ENCODE measurements around the gene SF1.

Gene SF1

DNA sequence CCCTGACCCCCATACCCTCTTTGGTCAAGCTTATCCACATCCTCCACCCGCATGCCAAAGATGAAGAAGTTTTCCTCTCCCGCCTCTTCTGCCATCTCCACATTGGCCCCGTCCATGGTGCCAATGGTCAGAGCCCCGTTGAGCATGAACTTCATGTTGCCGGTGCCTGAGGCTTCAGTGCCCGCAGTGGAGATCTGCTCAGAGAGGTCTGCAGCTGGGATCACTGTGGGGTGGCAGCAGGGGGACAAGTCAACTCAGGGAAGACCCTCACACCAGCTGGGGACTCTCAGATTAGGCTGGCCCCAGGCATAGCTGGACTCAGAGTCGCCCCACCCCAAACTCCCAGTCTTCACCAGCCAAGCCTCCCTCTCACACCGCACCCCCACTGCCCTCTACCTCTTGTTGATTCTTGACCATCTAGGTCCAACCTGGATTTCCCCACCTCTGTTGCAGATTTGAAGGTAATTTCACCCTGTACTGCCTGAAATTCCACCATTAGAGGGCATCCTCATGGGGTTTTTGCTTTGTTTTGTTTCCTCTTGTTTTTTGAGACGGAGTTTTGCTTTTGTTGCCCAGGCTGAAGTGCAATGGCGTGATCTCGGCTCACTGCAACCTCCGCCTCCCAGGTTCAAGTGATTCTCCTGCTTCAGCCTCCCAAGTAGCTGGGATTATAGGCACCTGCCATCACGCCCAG lies 27.8 kb downstream of the SF1 start:
- DNase-seq: no peak

DNA sequence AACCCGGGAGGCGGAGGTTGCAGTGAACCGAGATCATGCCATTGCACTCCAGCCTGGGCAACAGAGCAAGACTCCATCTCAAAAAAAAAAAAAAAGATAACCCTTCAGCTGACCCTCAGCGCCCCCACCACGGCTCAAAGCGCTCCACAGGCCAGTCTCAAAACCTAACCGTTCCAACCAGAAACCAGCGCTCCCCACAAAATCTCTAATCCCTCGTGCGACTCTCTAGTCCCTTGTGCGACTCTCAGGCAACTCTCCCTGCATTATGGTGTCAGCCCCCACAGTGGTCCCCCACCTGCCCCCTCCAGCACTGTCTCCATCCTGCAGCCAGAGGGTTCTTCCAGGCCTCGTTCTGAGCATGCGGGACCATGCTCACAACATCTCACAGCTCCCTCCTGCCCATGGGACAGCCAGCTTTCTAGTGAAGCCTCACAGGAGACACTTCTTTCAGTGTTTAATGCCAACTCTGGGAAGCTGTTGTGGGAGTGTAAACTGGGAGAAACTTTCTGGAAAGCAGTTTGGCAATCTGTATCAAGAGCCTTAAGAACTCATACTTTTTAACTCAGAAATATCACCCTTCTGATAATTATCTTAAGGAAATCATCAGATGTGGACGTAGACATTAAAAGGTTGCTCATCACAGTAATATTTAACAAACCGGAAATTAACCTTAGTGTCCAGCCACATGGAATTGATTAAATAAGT lies 30.2 kb downstream of the SF1 start:
- DNase-seq: no peak

DNA sequence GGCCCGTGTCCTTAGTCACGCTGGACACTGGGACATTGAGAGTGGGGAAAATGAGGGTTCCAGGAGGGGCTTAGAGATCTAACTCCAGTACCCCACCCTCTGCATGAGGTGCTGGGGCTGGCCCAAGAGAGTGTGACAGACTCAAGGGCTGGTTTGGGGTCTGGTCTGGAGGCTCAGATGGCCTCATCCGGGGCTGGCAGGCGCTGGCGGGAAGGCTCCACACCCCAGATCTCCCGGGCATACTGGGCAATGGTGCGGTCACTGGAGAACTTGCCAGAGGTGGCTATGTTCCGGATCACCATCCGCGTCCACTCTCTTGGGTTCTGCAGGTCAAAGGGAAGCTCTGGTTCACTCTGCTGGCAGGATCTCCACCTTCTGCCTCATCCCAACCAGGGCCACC lies 31.9 kb downstream of the SF1 start:
- DNase-seq: no peak

DNA sequence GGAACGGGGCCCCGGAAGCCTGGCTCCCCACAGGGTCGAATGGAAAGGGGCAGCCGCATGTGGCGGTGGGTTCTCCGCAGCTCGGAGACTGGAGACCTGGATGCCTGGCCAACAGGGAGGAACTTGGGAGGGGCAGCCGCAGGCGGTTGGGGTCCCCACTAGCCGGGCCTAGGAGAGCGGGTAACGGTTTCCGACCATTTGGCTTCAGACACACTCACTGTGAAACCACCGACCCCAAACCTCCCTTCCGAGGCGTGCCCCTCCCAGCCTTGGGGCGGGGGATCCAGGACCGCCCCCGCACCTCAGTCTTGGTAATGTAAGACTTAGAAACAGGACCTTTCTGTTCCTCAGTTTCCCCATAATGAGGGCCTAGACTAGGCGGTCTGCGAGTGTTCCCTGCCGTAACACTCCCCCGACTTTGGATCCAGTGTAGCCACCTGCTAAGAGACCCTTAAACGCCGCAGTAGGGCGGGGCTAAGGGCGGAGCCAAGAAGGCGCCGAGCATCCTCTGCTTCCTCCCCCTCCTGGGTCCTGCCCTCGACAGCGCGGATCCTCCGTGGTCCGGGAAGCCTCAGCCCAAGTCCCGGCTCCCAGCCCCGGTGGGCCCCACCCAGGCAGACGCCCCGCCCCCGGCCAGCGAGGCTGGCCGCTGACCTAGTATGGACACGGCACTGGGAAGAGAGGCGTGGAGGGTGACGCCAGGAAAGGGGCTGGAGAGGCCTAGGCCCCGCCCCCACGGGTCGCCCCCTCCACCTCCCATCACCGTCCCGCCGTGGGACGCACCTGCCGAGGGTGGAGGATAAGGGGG lies 32.6 kb downstream of the SF1 start:
- peak in 29 of 51 donors; percentile 18 to 71 (median 48) for DNase-seq

DNA sequence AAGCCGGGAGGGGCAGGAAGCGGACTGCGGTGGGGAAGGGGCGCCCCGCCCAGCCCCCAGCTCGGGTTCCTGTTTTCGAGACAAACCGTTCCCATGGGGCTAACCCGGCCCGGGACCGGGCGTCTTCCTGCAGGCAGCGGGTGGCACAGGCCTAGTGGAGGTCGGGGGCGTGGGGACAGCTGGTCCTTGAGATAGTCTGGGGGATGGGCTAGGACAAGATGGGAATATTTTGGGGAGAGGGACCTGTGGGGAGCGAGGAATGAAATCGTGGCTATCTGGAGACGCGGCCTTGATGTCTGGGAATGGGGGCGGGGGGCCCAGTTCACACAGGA lies 33.2 kb downstream of the SF1 start:
- DNase-seq: peak in 27 of 51 donors; percentile 15 to 55 (median 35)

DNA sequence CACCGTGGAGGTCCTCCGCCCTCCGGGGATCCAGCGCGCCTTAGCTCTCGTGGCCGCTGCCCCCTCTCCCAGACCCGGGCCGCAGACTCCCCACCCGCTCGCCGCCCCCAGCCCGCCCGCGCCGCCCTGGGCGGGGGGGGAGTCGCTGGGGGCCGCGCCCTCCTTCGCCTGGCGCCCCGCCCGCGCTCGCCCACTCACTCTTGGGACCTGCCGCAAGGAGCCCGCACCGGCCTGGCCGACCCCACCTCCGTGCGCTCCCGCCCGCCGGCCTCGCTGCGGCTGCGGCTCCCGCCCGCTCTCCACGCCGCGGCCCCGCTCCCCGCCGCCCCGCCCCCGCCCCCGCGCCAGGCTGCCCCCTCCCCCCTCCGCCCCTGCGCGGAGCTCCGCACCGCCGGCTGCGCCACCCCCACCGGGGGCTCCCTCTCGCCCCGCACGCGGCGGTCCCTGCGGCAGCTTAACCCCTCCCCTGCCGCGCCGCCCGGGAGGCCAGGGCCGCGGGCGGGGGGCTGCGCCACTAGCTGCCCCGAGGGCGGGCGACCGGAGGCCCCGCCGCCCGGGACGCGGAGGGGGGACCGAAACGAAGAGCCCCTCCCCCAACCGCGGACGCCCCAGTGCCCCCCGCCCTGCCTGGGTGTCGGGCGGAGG lies 33.7 kb downstream of the SF1 start:
- peak in 1 of 51 donors; percentile 41 for DNase-seq

DNA sequence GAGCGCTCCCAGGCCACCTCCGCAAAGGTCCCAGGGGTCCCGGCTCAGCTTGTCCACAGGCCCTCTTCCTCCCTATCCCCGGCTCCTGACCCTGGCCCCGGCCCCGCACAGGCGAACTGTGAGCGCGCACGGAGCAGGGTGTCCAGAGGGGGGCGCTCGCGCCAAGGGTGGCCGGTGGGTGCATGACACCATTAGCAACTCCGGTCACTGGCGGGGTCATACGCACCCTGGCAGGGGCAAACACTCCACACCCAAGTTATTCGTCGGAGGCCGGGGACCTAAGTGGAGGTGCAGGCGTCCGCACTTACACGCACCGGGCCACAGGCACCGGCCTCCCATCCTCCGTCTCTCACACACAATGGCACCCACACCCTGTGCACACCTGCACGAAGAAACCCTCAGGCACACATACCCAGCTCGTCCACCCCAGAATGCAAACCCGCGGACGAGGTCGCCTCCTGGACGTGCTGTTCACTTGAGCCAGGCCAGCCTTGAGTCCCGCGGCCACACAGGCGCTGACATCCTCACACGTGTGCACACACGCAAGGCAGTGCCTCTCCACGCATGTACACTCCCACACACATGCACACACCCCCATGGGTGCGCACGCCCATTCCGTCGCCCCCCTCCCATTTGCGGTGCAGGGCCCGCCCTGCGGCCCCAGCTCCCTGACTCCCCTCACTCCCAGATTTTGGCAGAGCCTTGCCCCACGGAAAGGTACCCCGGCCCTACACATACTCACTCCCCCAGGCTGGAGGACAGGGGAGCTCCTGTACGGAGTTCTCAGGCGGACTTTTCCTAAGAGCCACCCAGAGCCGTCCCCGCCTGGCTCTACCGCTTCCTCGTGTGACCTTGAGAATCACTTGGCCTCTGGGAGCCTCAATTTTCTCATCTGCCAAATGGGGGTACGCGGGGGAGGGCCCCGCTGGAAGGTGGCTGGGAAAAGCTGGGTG lies 34.5 kb downstream of the SF1 start, which contains the start of gene RASGRP2:
Gene RASGRP2 (minus strand): TSS at position 552 of the 953 bp plus-strand sequence. CDS start 1,276 bp downstream, outside the sequence.
- DNase-seq: peak in 31 of 51 donors; percentile 16 to 67 (median 43)

DNA sequence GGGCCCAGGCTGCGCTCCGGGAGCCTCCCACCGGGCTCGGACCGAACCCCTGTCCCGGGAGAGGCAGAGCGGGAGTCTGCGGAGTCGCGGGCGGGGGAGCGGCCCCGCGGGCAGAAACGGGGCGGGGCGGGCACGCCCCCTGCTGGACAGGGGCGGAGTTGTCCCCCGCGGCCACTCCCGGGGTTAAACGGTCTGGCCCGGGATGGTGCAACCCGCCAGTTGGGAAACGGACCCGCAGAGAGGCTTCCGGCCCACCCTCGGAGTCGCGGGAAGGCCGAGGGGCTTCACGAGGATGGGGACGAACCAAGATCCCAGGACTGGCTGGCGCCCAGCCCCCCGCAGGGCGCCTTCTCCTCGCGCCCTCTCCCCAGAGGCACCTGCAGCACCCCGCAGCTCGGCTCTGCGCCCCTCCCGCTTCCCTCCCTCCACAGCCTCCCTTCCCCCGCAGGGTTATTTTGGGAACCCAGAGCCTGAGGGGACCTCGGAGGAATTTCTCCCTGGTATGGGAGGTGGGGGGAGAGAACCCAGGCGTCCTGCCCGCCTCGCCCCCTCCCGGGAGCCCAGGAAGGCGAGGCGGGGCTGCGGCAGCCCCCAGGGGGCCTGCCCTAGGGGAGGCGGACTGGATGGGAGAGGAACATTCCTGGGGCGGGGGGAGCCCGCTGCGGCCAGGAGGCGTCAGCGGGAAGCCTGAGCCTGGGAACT lies 35.3 kb downstream of the SF1 start:
- DNase-seq: peak in 24 of 51 donors; percentile 18 to 70 (median 34)

DNA sequence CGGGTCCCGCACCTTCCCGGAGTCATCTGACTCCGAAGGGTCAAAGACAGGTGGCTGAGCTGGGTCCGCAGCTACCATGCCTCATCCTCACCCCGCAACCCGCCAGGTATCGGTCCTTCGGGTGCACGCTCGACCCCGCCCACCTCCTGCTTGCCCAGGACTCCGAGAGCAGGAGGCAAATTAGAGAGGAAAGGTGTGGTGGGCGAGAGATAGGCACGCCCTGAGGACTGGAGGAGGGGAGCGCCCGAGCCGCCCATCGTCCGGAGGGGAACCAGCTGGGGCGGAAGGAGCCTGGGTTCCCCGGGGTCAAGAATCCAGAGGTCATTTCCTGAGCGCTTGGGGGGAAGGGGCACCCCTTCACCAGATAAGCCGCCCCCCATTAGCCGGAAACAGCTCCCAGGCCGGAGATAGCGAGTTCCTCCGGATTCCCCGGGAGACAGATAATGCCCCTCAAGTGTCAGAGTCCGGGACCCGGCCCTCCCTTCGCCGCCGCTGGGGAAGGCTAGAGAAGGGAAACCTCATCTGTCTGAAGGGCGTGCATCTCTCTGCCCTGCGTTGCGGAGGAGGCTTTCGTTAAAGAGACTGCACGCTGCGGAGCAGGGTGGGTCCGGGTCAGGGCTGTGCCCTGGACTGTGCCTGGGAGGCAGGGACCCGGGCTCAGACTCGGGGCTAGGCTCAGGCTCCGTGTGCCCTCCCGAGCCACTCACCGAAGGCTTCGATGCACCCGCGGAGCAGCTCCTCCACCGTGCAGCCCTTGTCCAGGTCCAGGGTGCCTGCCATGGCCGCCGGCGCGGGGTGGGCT lies 36.1 kb downstream of the SF1 start:
- no peak for DNase-seq

DNA sequence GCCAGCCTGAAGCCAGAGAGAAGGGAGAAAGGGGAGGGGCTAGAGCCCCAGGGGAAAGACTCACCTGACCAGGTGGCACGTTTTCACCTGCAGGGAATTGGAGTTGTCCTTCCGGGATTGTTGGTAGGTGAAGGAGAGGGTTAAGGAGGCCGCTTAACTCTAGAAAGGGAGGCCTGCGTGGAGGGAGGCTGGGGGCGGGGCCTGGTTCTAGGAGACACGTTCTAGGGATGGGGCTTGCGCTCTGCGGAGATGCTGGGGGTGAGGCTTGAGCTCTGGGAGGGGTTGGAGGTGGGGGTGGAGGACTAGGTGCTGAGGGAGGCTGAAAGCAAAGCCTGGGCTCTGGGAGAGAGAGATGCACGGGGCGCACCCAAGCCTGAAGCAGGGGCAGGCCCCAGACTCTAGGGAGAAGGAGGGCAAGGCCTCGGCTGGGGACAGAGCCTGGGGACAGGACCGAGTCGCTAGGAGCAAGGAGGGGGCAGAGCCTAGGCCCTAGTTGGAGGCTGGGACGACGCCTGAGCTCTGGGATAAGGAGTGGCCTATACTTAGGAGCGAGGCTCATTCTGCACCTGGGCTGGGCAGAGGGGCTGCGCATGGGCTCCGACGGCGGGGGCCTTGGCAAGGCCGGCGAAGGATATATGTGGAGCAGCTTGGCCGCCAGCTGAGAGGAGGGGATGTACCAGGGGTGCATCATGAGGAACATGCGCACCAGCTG lies 36.8 kb downstream of the SF1 start:
- DNase-seq: no peak

DNA sequence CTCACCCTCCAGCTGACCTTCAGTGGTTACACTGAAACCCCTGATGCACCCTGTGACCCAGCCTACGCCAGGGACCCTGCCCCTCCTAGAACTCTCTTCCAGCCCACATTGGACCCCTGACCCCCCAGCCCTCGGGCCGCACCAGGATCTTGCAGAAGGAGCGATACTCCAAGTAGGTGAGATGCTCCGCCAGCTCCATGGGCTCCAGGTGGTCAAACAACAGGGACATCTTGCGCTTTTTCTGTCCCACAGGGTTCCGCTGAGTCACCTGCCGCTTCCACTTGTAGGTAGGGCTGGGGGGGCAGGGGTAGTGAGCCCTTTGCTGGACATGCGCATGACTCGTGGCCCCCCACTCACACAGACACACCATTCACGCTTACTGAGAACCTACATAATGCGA lies 38.5 kb downstream of the SF1 start:
- no peak for DNase-seq

DNA sequence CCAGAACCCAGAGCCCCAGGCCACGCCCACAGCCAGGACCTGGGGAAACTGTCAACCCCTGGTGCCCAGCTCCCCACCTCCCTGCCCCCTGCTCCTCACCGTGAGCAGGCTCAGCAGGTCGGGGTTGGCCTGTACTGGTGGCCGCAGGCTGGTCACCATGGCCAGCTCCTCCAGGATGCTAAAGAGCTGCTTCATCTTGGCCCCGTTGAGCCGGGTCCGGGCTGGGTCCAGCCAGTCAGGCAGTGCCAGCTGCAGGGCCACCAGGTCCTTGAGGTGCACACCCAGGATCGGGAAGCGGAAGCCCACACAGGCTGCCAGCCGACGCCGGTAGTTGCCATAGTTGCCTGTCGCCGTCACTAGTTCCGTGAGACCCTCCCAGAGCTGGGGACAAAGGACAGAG lies 41.7 kb downstream of the SF1 start:
- DNase-seq: no peak

DNA sequence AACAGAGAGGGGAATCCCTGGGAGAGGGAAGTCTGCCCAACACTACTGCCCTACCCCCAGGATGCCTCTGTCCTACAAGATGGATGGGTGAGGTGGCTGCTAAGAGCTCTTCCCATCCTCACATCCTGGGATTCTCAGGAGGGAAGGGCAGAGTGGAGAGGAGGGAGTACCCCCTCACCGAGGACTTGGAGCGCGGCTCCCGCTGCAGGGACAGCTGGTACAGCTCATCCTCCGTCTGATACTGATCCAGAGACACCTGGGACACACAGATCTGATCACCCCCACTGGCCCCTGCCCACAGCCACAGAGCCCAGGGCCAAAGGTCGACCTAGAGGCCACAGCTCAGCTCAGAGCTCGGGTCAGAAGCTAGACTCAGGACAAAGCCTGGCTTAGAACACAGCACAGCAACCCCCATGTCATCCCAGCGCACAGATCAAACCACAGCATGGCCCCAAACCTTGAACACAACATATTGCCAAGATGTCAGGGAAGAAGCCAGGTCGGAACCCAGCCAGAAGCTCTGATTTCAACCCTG lies 42.5 kb downstream of the SF1 start:
- DNase-seq: no peak

DNA sequence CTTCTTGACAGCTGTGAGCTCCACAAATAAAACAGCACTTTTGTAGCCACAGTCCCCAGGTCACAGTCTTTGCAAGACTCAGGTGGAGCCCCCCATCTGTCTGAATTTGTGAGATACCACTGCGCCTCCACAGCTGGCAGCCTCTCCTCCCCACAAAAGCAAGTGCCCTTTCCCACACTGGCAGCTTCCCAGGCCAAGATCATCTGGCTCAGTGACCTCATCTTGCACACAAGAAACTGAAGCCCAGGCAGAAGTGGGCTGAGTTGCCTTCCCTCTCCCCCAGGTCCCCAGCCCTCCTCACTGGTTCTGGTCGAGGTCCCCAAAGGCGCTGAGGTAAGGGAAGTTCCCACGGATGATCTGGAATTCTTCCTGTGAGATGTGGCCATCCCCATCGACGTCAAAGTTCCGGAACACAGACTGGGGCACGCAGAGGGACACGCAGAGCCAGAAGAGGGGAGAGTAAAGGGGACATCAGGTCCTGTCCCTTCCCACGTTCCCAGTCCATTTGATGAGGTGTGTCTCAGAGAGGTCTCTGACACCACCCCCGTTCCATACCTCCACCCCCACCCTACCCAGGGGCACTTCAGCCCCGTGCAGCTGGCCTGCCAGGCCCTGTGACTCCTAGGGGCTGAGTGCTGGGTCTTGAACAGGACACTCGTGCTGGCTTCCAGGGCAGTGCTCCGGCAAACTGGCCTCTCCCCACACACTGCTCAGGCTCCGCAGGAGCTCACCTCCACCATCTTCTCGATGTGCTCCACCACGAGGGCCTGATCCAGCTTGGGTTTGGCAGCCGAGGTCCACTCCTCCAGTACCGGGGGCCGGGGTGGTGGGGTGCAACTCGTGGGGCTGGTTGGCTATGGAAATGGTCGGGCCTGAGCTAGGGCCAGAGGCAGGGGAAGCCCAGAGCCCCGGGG lies 43.3 kb downstream of the SF1 start:
- no peak for DNase-seq

DNA sequence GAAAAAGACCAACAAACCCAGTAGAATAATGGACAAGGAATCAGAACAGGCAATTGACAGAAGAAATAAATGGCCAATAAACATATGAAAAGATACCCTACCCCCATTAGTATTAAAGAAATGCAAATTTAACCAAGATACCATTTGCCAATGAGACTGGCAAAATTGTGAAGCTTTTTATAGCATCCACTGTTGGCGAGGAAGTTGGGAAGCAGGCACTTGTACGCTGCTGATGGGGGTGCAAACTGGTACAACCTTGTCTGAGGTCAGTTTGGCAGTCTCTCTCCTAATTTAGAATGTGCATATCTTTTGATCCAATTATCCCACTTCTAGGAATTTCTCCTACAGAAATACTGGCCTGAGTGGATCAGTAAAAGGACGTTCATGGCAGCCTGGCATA lies 46.7 kb downstream of the SF1 start:
- DNase-seq: no peak

DNA sequence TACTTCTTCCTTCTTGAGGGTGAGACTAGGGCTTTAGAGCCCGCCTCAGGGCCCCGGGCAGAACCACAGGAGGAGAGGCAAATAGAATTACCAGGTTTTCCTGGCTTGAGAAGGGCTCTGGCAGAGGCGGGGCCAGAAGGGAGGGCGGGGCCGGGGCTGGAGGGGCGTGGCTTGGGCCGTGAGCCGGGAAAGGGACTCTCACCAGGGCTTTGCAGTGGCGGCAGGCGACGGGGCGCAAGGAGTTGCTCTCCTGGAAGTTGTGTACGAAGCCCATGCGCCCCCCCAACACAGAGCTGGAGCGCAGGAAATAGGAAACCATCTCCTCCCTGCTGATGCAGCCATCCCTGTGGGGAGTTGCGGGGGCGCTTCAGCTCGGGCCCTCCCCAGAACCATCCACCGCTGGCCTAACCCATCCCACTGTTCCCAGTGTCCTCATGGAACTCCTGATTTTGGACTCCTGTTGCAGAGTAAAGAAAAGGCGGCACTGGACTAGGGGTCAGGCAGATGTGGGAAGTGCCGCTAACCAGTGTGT lies 48.4 kb downstream of the SF1 start:
- DNase-seq: no peak
